Endothelial cell of umbilical vein (primary cell): Measurements from ENCODE around the gene PRSS58. TPM values are rescaled to one million over a fixed set of nuclear protein-coding genes. Genes with fewer than 3 reads are reported as not detected.

ENCODE experiments used
- Bru-seq: library from RNA; stranded (reverse); fragments of 400-500 nt; gene quantifications from one replicate; lab custom pipeline; 2021; lab: Mats Ljungman, UMichigan
- BruChase-seq, 2 experiments: library from RNA; stranded (reverse); fragments of 400-500 nt; gene quantifications; one replicate each; lab custom pipeline; 2021; lab: Mats Ljungman, UMichigan
- BruUV-seq: library from RNA; stranded (reverse); fragments of 400-500 nt; replicated peaks from 2 replicates; lab custom pipeline; 2021; lab: Mats Ljungman, UMichigan
- CTCF ChIA-PET: fragments of 300-600, 350-600 bp; sonication (Branson Sonifier 250); formaldehyde crosslinking; loops from one replicate; lab custom pipeline; 2021; ENCODE audit warnings: antibody characterized with exemption, inconsistent platforms; lab: Charles Lee
- POLR2A ChIA-PET: fragments of 300-600, 350-600 bp; sonication (Branson Sonifier 250); formaldehyde crosslinking; loops from one replicate; lab custom pipeline; 2021; ENCODE audit warnings: antibody characterized with exemption, inconsistent platforms; lab: Charles Lee
- DNase-seq: peaks from one replicate; pipeline ENCODE4 v3.0.0-alpha.2; 2011; ENCODE audit warnings: low read depth, low spot score
- FAIRE-seq: peaks from 2 replicates; lab custom pipeline; 2011; peaks lifted over from hg19 to GRCh38; lab: Jason Lieb, UNC
- H2AFZ ChIP-seq: 2 replicates; pipeline ENCODE4 v1.6.0; 2012; ENCODE audit warnings: low read depth, low read length, control low read depth, inconsistent platforms
- H3K27ac ChIP-seq: 2 replicates; pipeline ENCODE4 v1.5.1; 2011; ENCODE audit warnings: low read depth, mild to moderate bottlenecking, control low read depth, low read length, moderate library complexity; ENCODE audit not compliant: insufficient read depth
- H3K27me3 ChIP-seq, 2 experiments: 2 replicates each; pipeline versions ENCODE4 v1.6.0 to v1.6.1; 2011; ENCODE audit warnings: low read length in 2 of 2, mixed read lengths in 1 of 2; ENCODE audit not compliant: control insufficient read depth in 2 of 2, insufficient read depth in 2 of 2
- H3K36me3 ChIP-seq, 2 experiments: 2 replicates in 1 of 2; 3 replicates in 1 of 2; pipeline ENCODE4 v1.5.1; 2011; ENCODE audit warnings: low read length in 2 of 2, mild to moderate bottlenecking in 1 of 2, moderate library complexity in 1 of 2; ENCODE audit not compliant: control insufficient read depth in 2 of 2, insufficient read depth in 2 of 2; ENCODE audit errors: extremely low read depth in 1 of 2
- H3K4me1 ChIP-seq: 3 replicates; pipeline ENCODE4 v1.5.1; 2011; ENCODE audit warnings: mild to moderate bottlenecking, low read length; ENCODE audit not compliant: control insufficient read depth, insufficient read depth; ENCODE audit errors: extremely low read depth
- H3K4me2 ChIP-seq: 2 replicates; pipeline ENCODE4 v1.6.1; 2011; ENCODE audit warnings: low read length, control low read depth, mixed read lengths; ENCODE audit not compliant: insufficient read depth
- H3K4me3 ChIP-seq, 3 experiments: fragments of 200-600 bp in 1 of 3; sonication (generic), shearing (Covaris generic) in 1 of 3; replicated peaks in 1 of 3; 2 replicates each; pipeline ENCODE4 v1.5.1; 2011 to 2016; ENCODE audit warnings: control low read depth in 3 of 3, low read length in 3 of 3, mild to moderate bottlenecking in 2 of 3, inconsistent platforms in 1 of 3, low read depth in 1 of 3, moderate library complexity in 1 of 3; ENCODE audit not compliant: insufficient read depth in 1 of 3
- H3K79me2 ChIP-seq: 2 replicates; pipeline ENCODE4 v1.6.0; 2012; ENCODE audit warnings: low read length, inconsistent platforms; ENCODE audit not compliant: control insufficient read depth, insufficient read depth
- H3K9ac ChIP-seq: replicated peaks from 2 replicates; pipeline ENCODE3; 2011; ENCODE audit warnings: low read length, control low read depth; ENCODE audit not compliant: insufficient read depth; ENCODE audit errors: extremely low read depth
- H3K9me1 ChIP-seq: replicated peaks from 3 replicates; pipeline ENCODE4 v1.6.0; 2011; ENCODE audit warnings: mild to moderate bottlenecking, low read length; ENCODE audit not compliant: control insufficient read depth, insufficient read depth; ENCODE audit errors: extremely low read depth
- H3K9me3 ChIP-seq: replicated peaks from 2 replicates; pipeline ENCODE4 v1.5.1; 2012; ENCODE audit warnings: low read length, inconsistent platforms; ENCODE audit not compliant: control insufficient read depth, insufficient read depth
- H4K20me1 ChIP-seq: replicated peaks from 2 replicates; pipeline ENCODE3; 2011; ENCODE audit warnings: mild to moderate bottlenecking, low read length; ENCODE audit not compliant: control insufficient read depth, insufficient read depth; ENCODE audit errors: extremely low read depth
- CTCF ChIP-seq, 2 donors: IDR thresholded peaks; 1 replicate in 1 of 2; 2 replicates in 1 of 2; pipeline ENCODE4 v1.5.1; 2011; ENCODE audit warnings: low read length in 2 of 2, mild to moderate bottlenecking in 2 of 2, moderate library complexity in 2 of 2, control low read depth in 1 of 2, inconsistent platforms in 1 of 2, low read depth in 1 of 2; ENCODE audit not compliant: insufficient read depth in 1 of 2; ENCODE audit errors: extremely low read depth in 1 of 2
- EZH2 ChIP-seq: IDR thresholded peaks from 2 replicates; pipeline ENCODE4 v1.6.1; 2012; ENCODE audit warnings: borderline replicate concordance, low read depth, mild to moderate bottlenecking, moderate library complexity, low read length, inconsistent platforms; ENCODE audit not compliant: severe bottlenecking
- FOS ChIP-seq: IDR thresholded peaks from 2 replicates; pipeline ENCODE4 v1.6.1; 2011; ENCODE audit warnings: mild to moderate bottlenecking, low read length, moderate library complexity, borderline replicate concordance; ENCODE audit not compliant: insufficient read depth
- GATA2 ChIP-seq: IDR thresholded peaks from 2 replicates; pipeline ENCODE4 v1.7.0; 2011; ENCODE audit warnings: low read depth, mild to moderate bottlenecking, moderate library complexity, mixed read lengths, low read length; ENCODE audit not compliant: insufficient read length, insufficient read depth
- JUN ChIP-seq: IDR thresholded peaks from 2 replicates; pipeline ENCODE4 v1.6.1; 2011; ENCODE audit warnings: borderline replicate concordance, low read depth; ENCODE audit not compliant: insufficient read length, insufficient read depth
- MAX ChIP-seq: IDR thresholded peaks from 2 replicates; pipeline ENCODE4 v1.6.1; 2011; ENCODE audit not compliant: insufficient read depth, insufficient read length
- MYC ChIP-seq: IDR thresholded peaks from one replicate; pipeline ENCODE4 v1.6.1; 2011; ENCODE audit warnings: mild to moderate bottlenecking, low read depth, low read length
- POLR2A ChIP-seq: IDR thresholded peaks from 2 replicates; pipeline ENCODE4 v1.6.1; 2012; ENCODE audit warnings: low read depth, mild to moderate bottlenecking, control low read depth, low read length
- POLR2AphosphoS5 ChIP-seq: IDR thresholded peaks from 2 replicates; pipeline ENCODE4 v1.6.1; 2012; ENCODE audit warnings: low read depth, mild to moderate bottlenecking, control low read depth, low read length, moderate library complexity; ENCODE audit not compliant: insufficient read depth
- dilution Hi-C: fragments of 300-500 bp; cut with MboI; formaldehyde crosslinking; loops from one replicate; pipeline ENCODE4 v1.15.0; 2019; ENCODE audit warnings: low sequenced_read_pairs; ENCODE audit not compliant: extremely low pct_ligation_motif_present
- intact Hi-C: fragments of 100-400 bp; cut with micrococcal nuclease; formaldehyde crosslinking; loops from one replicate; pipeline ENCODE4 v1.10.0; 2022
- long read RNA-seq: library from polyadenylated mRNA; stranded (forward); transcript quantifications from one replicate; pipeline ENCODE4 v2.0.0, GENCODE V29; 2021
- polyA minus RNA-seq, 3 experiments: library from RNA; depleted of rRNA, polyadenylated mRNA; stranded (reverse); fragments of >200 nt; gene quantifications; 1 replicate in 1 of 3; 2 replicates in 2 of 3; pipeline ENCODE4 v1.2.3, GENCODE V29; 2011
- polyA plus RNA-seq, 4 experiments: library from polyadenylated mRNA; depleted of rRNA in 3 of 4; stranded (reverse) in 3 of 4; unstranded in 1 of 4; fragments of >200 nt; gene quantifications; 2 replicates each; pipeline versions ENCODE4 v1.2.1 to v1.2.3, GENCODE V29; 2011 to 2012; ENCODE audit warnings: missing spikeins in 1 of 4
- total RNA-seq: library from RNA; stranded (reverse); gene quantifications from 2 replicates; pipeline ENCODE4 v1.2.3, GENCODE V29; 2021

Gene PRSS58
- total RNA-seq: not detected in 2 replicates
- polyA plus RNA-seq: not detected in 2 replicates
- polyA plus RNA-seq (2011; cell fraction: cytosol; rRNA removed): not detected in 2 replicates
- not detected in 2 replicates for polyA plus RNA-seq (2011; cell fraction: nucleus; rRNA removed)
- not detected in 2 replicates for polyA plus RNA-seq (2012)
- polyA minus RNA-seq: not detected in 2 replicates
- polyA minus RNA-seq (2011; cell fraction: cytosol; rRNA and poly(A)+ RNA removed): not detected
- not detected in 2 replicates for polyA minus RNA-seq (2011; cell fraction: nucleus; rRNA and poly(A)+ RNA removed)
- Bru-seq, nascent RNA: not detected
- BruChase-seq, experiment 1, labeled RNA remaining after a 6-hour chase: not detected
- BruChase-seq, experiment 2, labeled RNA remaining after a 2-hour chase: not detected
- long read RNA-seq: 0 reads

- BruUV-seq: no TSS peak
- no peaks in the 10 kb centered on the region for H3K9me1 ChIP-seq
- no peak for DNase-seq
- H3K4me2 ChIP-seq: no peak within 1 kb of the TSS
- H3K9me3 ChIP-seq: no peaks in the 10 kb centered on the region
- no peaks in the 10 kb centered on the region for H4K20me1 ChIP-seq
- no peaks in the 10 kb centered on the region for H3K79me2 ChIP-seq
- no peak for FAIRE-seq
- H3K27ac ChIP-seq: no peak within 1 kb of the TSS
- no peaks in the 10 kb centered on the region for H3K27me3 ChIP-seq
- POLR2A ChIA-PET: no interaction called here
- no peak for TF ChIP-seq MYC
- TF ChIP-seq GATA2: no peak
- no peaks in the 10 kb centered on the region for H3K36me3 ChIP-seq
- H3K9ac ChIP-seq: no peak within 1 kb of the TSS
- CTCF ChIA-PET: no interaction called here
- intact Hi-C loops: no loop called here
- H2AFZ ChIP-seq: no peak within 1 kb of the TSS
- H3K4me3 ChIP-seq: no peak within 1 kb of the TSS
- H3K4me1 ChIP-seq: no peaks in the 10 kb centered on the region
- dilution Hi-C loops: no loop called here
Observed at GRCh38 chr7:142257958-142258357, at the start of gene PRSS58. PRSS58 (minus strand) TSS chr7:142258058; CDS start chr7:142257707, 351 bp downstream.

- FAIRE-seq: no peak
- no TSS peak for BruUV-seq
- TF ChIP-seq POLR2AphosphoS5 (no peak), POLR2A (no peak), FOS (no peak), MYC (no peak), EZH2 (no peak), JUN (no peak), CTCF (IDR thresholded peaks at IDR 0.05; ENCODE audit: extremely low read depth in 1 of 2, insufficient read depth in 1 of 2, low read depth in 1 of 2, low read length in 2 of 2) (no peak), MAX (no peak), GATA2 (no peak)
- DNase-seq: no peak
- intact Hi-C loops: no loop called here
- Histone ChIP-seq H3K9ac (no peak overlapping the region), H3K79me2 (no peaks in the 10 kb centered on the region), H4K20me1 (no peaks in the 10 kb centered on the region), H2AFZ (no peak overlapping the region), H3K27me3 (no peaks in the 10 kb centered on the region), H3K36me3 (no peaks in the 10 kb centered on the region), H3K9me3 (no peaks in the 10 kb centered on the region), H3K4me2 (no peak overlapping the region), H3K27ac (no peak overlapping the region), H3K4me1 (no peaks in the 10 kb centered on the region), H3K4me3 (no peak overlapping the region), H3K9me1 (no peaks in the 10 kb centered on the region)
- dilution Hi-C loops: no loop called here
- POLR2A ChIA-PET: no interaction called here
- CTCF ChIA-PET: no interaction called here
Observed at GRCh38 chr7:142307246-142307900, 49.5 kb upstream of the PRSS58 start.
